GM19099 (cell line): ENCODE data around the gene DRAXIN.
A peak's percentile ranks its signal among the peaks of the same experiment; 100 is the strongest.

ENCODE experiments used
- POLR2A ChIP-seq: IDR thresholded peaks from 3 replicates; pipeline ENCODE4 v1.6.1; 2011; ENCODE audit warnings: low read depth; ENCODE audit not compliant: insufficient read length; ENCODE audit errors: extremely low read depth

DRAXIN gene

DNA sequence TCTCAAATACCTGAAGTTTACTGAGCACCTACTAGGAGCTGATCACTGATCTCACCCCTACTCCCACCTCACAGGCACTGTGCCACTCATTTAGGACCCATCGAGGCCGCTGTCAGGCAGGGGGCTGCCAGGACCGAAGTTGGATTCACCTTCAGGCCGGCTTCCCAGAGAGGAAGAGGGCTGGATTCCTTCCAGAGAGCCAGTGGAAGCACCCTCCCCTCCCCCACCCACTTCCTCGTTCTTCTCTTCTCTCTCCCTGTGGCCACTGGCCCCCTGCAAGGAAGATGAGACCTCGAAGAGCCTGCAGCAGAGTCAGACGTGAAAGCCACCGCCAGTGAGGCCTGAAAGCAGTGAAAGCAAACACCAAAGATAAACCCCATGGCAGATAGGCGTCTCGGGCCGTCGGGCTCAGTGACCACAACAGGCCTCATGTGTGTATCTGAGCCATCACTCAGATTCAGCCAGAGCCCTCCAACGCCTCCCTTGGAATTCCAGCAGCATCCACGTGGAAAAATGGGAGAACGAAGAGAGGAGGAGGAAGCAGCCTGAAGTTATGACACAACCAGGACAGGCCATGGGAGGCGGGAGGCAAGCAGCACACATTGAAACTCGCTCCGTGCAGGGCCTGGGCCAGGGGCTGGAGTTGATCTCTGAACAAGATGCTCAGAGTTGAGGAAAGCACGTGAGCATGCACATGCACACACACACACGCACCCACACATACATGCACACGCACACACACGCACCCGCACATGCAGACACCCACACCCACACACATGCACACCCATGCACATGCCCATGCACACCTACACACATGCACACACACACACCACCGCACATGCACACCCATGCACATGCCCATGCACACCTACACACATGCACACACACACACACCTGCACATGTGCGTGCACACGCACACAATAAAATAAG lies 38.3 kb downstream of the DRAXIN start:
- TF ChIP-seq POLR2A = no peak

- no peak for TF ChIP-seq POLR2A
Measured at GRCh38 chr1:11730429-11730891, 39.0 kb downstream of the DRAXIN start.

- no peak for TF ChIP-seq POLR2A
Measured at GRCh38 chr1:11731691-11732283, 40.3 kb downstream of the DRAXIN start.

DNA sequence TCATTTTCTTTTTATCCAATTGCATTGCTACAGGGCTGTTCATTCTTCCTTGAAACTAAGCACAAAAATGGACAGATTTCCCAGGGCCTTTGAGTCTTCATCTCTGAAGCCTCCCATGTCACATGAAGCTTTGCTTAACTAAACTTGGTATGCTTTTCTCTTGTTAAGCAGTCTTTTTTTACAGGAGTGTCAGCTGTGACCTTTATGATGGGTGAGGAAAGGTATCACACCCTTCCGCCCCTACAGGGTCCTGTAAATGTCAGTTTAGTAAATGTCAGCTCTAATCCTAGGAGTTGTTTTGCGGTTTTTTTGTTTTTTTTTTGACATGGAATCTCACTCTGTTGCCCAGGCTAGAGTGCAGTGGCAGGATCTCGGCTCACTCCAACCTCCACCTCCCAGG lies 41.8 kb downstream of the DRAXIN start:
- TF ChIP-seq POLR2A = no peak

DNA sequence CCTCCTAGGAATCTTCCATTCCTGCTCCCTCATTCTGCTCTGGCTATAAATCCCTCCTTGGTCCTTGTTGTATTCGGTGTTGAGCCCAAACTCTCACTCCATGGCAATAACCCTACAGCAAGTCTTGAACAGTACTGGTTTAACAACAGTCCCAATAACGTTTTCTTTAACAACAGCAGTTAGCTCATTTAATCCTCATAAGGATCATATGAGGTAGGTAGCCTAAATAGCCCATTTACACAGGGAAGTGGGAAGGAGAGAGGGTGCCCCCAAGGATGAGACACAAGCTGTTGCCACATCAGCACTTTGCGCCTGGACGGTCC lies 44.0 kb downstream of the DRAXIN start:
- no peak for TF ChIP-seq POLR2A

DNA sequence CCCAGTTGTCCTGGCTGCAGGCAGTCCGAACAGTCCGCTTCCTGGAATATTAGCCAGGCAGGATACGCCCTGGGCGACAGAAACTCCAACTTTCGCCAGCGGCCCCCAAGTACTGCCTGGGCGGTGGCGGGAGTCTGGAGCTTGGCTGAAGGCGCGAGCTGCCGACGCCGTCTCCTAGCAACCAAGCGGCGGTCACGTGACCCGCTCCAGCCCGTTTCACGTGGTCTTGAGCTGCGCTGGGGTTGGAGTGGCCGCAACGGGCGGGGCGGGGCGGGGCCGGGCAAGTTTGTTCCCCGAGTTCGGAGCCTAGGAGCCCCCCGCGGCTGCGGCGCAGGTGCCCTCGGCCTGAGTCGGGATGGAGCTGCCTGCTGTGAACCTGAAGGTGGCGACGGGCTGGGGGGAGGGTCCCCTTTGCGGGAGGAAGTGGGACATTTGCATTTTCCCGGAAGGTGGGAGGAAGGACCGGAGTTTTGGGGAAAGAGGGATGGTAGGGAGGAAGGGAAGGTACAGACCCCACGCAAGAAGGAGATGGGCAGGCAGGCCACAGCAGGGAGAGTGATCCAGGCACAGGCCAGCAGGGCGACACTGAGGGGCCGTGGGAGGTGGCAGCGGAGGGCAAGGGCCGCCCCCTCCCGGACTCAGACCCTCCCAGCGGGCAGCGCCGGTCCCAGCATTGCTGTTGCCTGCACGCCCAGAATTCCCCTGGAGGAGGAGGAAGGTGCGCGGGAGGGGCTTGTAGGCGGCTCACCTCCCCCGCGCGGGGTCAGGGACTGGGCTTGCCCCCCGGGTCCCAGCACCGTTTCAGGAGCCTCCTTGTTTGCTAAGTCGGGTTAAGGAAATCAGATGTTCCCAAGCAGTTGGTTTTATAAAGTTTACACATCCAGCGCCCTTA lies 44.6 kb downstream of the DRAXIN start, which contains the start of gene AGTRAP:
Gene AGTRAP (plus strand): TSS at position 283 of the 892 bp plus-strand sequence. CDS start 73 bp downstream, at position 356.
- TF ChIP-seq POLR2A = peak; percentile 58

DNA sequence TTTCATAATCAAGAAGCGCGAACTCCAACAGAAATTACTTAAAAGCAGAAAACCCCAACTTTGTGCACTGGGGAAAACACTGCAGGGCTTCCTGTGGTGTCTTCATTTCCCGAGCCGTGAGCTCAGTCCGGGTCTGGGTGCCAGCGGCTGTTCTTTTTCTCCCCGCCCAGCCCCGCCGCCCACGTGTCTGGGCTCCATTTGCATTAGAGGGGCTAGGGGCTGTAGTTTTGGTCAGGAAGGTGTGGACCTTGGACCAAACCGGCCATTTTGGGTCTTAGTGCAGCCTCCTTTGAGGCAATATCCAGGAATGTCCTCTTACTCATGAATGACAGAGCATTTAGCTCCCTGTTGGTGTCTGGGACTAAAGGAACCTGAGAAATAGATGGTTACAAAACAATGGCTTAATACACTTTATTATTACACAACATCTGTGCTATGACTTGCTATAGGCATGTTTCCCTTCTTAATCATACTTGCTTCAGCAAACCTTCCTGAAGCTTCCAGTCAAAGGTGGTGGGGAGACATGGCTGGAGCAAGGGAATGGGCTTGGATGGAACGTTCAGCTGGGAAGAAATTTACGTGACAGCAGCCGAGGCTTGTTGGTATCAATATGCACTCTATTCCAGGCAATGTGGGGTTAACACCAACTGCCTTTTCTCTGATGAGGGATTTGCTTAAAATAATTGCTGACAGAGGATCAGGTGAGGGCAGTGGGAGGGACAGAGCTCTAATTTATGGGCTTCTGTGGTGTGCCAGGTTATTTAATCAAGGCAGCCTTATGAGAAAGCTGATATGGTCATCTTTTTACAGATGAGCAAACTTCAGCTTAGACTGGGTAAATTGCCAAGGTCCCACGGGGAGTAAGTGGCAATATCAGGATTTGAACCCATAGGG lies 45.5 kb downstream of the DRAXIN start:
- no peak for TF ChIP-seq POLR2A

- TF ChIP-seq POLR2A = no peak
Measured at GRCh38 chr1:11738096-11738495, 46.6 kb downstream of the DRAXIN start.

DNA sequence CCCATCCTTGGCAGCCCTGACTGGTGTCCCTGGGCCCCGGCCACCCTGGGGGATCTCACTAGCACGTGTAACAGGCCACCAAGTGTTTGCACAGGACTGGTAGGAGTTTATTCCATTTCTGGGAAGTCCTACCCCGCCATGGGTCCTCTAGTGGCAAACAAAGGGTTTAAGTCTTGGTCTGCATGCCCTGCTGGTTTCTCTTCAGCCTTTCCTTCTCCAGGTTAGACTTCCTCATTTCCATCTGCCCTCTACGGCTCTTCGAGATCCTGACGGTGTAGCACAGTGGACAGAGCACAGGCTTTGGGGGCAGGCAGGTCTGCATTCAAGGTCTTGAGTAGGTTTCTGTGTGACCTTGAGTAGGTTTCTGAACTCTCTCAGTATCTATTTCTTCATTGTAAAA lies 47.3 kb downstream of the DRAXIN start:
- no peak for TF ChIP-seq POLR2A

DNA sequence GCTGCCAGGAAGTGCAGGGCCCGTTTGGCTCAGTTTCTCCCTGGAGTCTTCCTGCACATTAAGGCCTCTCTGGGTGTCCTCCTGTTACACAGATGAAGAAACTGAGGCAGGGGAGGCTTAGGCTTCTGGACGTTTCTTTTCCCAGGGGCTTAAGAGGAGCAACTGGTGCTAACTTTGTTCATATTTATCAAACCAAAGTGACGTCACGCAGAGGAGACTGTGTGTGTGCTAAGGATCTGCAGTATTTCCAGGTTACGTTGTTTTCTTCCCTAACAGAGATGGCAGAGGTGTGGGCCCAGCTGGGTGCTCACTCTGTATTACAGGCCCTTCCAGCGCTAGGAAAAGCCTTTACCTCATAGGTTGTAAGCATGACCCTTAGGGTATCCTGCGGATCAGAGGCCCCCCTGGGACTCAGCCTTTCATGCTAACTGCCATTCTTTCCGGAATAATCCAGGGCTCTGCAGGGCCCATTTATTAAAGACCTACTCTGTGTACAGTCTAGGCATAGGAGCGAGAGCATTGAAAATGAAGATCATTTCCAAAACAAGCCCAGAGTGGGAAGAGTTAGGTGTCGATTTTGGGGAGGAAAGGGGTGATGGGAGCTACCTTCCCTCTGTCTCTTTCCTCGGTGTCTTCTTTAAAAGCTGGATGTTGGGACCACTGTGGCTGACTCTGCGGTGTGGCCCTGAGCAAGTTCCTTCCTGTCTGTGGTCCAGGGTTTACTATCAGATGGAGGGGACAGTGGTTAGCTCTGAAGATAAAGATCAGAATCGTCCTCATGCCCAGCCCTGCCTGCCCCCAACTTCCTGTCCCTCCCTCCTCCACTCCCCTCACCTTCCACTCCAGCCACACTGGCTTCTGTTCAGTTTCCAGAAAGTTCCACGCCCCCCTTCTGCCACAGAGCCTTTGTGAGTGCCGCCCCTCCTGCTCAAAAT lies 49.0 kb downstream of the DRAXIN start:
- no peak for TF ChIP-seq POLR2A

GRCh38 chr1:11741482-11741881 lies 50.0 kb downstream of the DRAXIN start:
- no peak for TF ChIP-seq POLR2A

- TF ChIP-seq POLR2A = no peak
Measured at GRCh38 chr1:11741919-11742558, 50.5 kb downstream of the DRAXIN start.

DNA sequence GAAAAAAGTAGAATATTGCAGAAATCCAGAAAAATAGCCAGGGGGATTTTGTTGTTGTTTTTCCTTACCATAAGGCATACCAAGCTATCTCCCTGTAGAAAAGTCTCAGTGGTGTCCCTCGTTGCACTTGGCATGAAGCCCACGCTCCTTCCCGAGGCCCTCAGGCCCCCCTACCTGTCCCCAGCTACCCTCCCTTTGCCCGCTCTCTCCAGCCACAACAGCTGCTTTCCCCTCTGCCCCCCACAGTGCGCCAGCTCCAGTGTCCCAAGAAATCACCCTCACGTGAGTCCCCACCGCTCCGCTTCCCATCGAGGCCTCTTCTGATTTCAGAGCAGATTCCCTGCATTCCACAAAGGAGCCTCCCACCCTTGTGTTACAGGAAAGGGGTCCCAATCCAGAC lies 52.8 kb downstream of the DRAXIN start:
- no peak for TF ChIP-seq POLR2A

- TF ChIP-seq POLR2A = no peak
Measured at GRCh38 chr1:11746092-11746491, 54.6 kb downstream of the DRAXIN start.
